ENCODE data around the gene RAB1B. TPM values are rescaled to one million over a fixed set of nuclear protein-coding genes. Genes with fewer than 3 reads are reported as not detected.

Gene RAB1B
- total and polyA plus RNA-seq, 2 donors (not counting 1 experiment from before 2014, with no cell fraction given): 77.1 to 77.8 TPM

DNA sequence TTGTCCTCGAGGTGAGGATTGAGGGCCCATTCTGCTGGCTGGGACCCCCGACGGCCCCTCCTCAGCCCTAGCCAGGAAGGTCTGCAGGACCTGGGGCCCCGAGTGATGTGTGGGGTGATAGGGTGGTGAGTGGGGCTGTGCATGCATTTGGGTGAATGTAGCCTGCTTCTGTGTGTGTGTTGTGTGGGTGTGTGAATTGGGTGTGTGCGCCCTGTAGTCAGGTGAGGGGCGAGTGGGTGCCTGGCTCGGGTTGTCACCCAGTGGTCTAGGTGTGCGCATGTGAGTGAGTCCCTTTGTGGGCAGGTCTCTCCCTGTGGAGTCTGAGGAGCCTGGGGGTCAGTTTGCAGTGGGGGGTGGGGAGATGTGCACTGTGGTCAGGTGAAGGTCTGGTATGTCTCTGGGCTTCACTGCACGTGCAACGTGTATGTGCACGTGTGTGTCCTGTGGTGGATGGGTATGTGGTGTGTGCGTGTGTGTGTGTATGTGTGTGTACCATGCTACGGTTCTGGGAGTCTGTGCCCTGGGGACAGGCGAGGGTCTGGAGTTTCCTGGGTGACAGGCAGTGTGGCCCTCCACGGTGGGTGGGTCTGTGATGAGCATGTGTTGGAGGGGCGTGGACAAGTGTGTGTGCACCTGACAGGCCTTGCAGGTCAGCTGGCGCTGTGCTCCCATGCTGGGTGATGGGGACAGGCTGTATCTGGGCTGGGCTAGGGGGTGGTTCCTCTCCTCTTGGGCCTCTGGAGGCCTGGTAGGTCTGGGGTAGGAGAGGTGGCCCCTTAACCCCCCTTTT is 24.3 kb downstream of the RAB1B start:
- Histone ChIP-seq H3K4me1 (ENCODE audit: control insufficient read depth in 2 of 2, insufficient read depth in 2 of 2, low read length in 2 of 2) (peaks cover 33% of the 10 kb centered on the region in 2 donors), H3K4me2 (replicated peaks; ENCODE audit: low read depth, low read length, poor library complexity, severe bottlenecking) (peak overlapping the region; percentile 96), H3K36me3 (replicated peaks in 1 of 2; ENCODE audit: control extremely low read depth in 1 of 2, control insufficient read depth in 1 of 2, extremely low read depth in 1 of 2, insufficient read depth in 2 of 2, low read length in 1 of 2) (no peaks in the 10 kb centered on the region), H2AFZ (ENCODE audit: insufficient read depth, low read depth, low read length, poor library complexity, severe bottlenecking) (peak overlapping the region; percentile 71), H3K9me3 (ENCODE audit: control extremely low read depth in 1 of 3, control insufficient read depth in 2 of 3, insufficient read depth in 1 of 3, low read length in 2 of 3) (peaks cover 0 to 4% (median 0%) of the 10 kb centered on the region in 3 donors), H3K27me3 (replicated peaks in 1 of 4; ENCODE audit: control extremely low read depth in 1 of 4, control insufficient read depth in 3 of 4, insufficient read depth in 4 of 4, low read length in 3 of 4) (peaks cover 2 to 33% (median 15%) of the 10 kb centered on the region in 4 experiments), H3K79me2 (ENCODE audit: control insufficient read depth, insufficient read depth, low read length) (peaks cover 11% of the 10 kb centered on the region), H4K20me1 (ENCODE audit: control insufficient read depth, insufficient read depth, low read length, poor library complexity, severe bottlenecking) (peaks cover 8% of the 10 kb centered on the region), H3K9ac (ENCODE audit: low read length) (peak overlapping the region; percentile 58), H3K27ac (ENCODE audit: low read length in 2 of 2) (no peak overlapping the region), H3K4me3 (ENCODE audit: control extremely low read depth in 1 of 5, extremely low read depth in 1 of 5, insufficient read depth in 1 of 5, low read depth in 2 of 5, low read length in 4 of 5) (no peak overlapping the region)
- Mint-ChIP-seq H3K4me3 (peak overlapping the region; percentile 80), H3K27me3 (peaks cover 18% of the 10 kb centered on the region), H3K4me1 (peaks cover 30% of the 10 kb centered on the region), H3K9me3 (ENCODE audit: insufficient read depth) (no peaks in the 10 kb centered on the region), H3K27ac (no peak overlapping the region)
- intact Hi-C loops (cut with micrococcal nuclease): no loop called here
- ATAC-seq (ENCODE audit: low read depth) (no peak), DNase-seq (peak; percentile 42)
- 62% methylated on average over 14 of the region's 17 CpGs for WGBS (ENCODE audit: insufficient coverage)
- ChIA-PET POLR2A (no interaction called here), CTCF (no interaction called here)
- TF ChIP-seq, protein P1, sequence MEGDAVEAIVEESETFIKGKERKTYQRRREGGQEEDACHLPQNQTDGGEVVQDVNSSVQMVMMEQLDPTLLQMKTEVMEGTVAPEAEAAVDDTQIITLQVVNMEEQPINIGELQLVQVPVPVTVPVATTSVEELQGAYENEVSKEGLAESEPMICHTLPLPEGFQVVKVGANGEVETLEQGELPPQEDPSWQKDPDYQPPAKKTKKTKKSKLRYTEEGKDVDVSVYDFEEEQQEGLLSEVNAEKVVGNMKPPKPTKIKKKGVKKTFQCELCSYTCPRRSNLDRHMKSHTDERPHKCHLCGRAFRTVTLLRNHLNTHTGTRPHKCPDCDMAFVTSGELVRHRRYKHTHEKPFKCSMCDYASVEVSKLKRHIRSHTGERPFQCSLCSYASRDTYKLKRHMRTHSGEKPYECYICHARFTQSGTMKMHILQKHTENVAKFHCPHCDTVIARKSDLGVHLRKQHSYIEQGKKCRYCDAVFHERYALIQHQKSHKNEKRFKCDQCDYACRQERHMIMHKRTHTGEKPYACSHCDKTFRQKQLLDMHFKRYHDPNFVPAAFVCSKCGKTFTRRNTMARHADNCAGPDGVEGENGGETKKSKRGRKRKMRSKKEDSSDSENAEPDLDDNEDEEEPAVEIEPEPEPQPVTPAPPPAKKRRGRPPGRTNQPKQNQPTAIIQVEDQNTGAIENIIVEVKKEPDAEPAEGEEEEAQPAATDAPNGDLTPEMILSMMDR (IDR thresholded peaks at IDR 0.05): no peak
- no peak for TF ChIP-seq EZH2 (IDR thresholded peaks at IDR 0.05; ENCODE audit: borderline replicate concordance, insufficient read depth, low read depth, low read length, poor library complexity, severe bottlenecking)

DNA sequence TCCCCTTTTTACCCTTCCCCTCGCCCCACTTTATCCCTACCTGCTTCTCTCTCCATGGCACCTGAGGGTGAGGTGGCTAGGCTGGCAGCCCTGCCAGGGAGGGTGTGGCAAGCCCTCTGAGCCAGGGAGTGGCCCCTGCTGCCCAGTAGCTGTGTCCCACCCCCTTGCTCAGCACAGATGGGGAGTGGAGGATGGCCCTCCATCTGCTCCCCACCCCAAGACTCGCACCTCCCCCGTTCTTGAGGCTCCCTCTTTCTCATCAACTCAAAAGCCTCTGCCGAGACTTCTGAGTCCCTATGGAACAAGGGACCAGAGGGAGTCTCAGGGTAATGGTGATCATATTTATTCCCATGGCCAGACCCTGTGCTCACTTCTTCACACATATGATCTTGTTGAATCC is 24.9 kb downstream of the RAB1B start:
- TF ChIP-seq, protein P1 (IDR thresholded peaks at IDR 0.05): no peak
- no peak for TF ChIP-seq EZH2 (IDR thresholded peaks at IDR 0.05; ENCODE audit: borderline replicate concordance, insufficient read depth, low read depth, low read length, poor library complexity, severe bottlenecking)
- H3K4me1 Mint-ChIP-seq: peaks cover 26% of the 10 kb centered on the region
- DNase-seq: peak; percentile 15
- no CpG with 5 or more reads among the region's 4 CpGs for WGBS (ENCODE audit: insufficient coverage)
- H3K4me3 ChIP-seq (ENCODE audit: control extremely low read depth in 1 of 5, extremely low read depth in 1 of 5, insufficient read depth in 1 of 5, low read depth in 2 of 5, low read length in 4 of 5): no peak overlapping the region
- intact Hi-C loops (cut with micrococcal nuclease): no loop called here
- H3K9ac ChIP-seq (ENCODE audit: low read length): no peak overlapping the region
- peaks cover 2% of the 10 kb centered on the region for H4K20me1 ChIP-seq (ENCODE audit: control insufficient read depth, insufficient read depth, low read length, poor library complexity, severe bottlenecking)
- no peaks in the 10 kb centered on the region for H3K36me3 ChIP-seq (replicated peaks in 1 of 2; ENCODE audit: control extremely low read depth in 1 of 2, control insufficient read depth in 1 of 2, extremely low read depth in 1 of 2, insufficient read depth in 2 of 2, low read length in 1 of 2)
- peaks cover 27% of the 10 kb centered on the region in 2 donors for H3K4me1 ChIP-seq (ENCODE audit: control insufficient read depth in 2 of 2, insufficient read depth in 2 of 2, low read length in 2 of 2)
- H3K4me3 Mint-ChIP-seq: peak overlapping the region; percentile 13
- no peak overlapping the region for H3K27ac Mint-ChIP-seq
- CTCF ChIA-PET: no interaction called here
- H3K27ac ChIP-seq (ENCODE audit: low read length in 2 of 2): no peak overlapping the region
- POLR2A ChIA-PET: no interaction called here
- no peak for ATAC-seq (ENCODE audit: low read depth)
- H3K27me3 Mint-ChIP-seq: peaks cover 18% of the 10 kb centered on the region
- H3K79me2 ChIP-seq (ENCODE audit: control insufficient read depth, insufficient read depth, low read length): peaks cover 5% of the 10 kb centered on the region
- H3K27me3 ChIP-seq (replicated peaks in 1 of 4; ENCODE audit: control extremely low read depth in 1 of 4, control insufficient read depth in 3 of 4, insufficient read depth in 4 of 4, low read length in 3 of 4): peaks cover 2 to 33% (median 15%) of the 10 kb centered on the region in 4 experiments
- no peaks in the 10 kb centered on the region for H3K9me3 Mint-ChIP-seq (ENCODE audit: insufficient read depth)
- H2AFZ ChIP-seq (ENCODE audit: insufficient read depth, low read depth, low read length, poor library complexity, severe bottlenecking): no peak overlapping the region
- no peak overlapping the region for H3K4me2 ChIP-seq (replicated peaks; ENCODE audit: low read depth, low read length, poor library complexity, severe bottlenecking)
- peaks cover 0 to 4% (median 0%) of the 10 kb centered on the region in 3 donors for H3K9me3 ChIP-seq (ENCODE audit: control extremely low read depth in 1 of 3, control insufficient read depth in 2 of 3, insufficient read depth in 1 of 3, low read length in 2 of 3)

All from B cell (primary cell).